GM12891 (cell line): ENCODE results near the gene SLC25A26.

ENCODE experiments used
- POLR2A ChIP-seq: IDR thresholded peaks from 2 replicates; pipeline ENCODE4 v1.6.1; 2011; ENCODE audit warnings: low read depth, low read length, control low read depth
- POLR2AphosphoS5 ChIP-seq: IDR thresholded peaks from 2 replicates; pipeline ENCODE4 v1.6.1; 2011; ENCODE audit warnings: low read depth, low read length, control low read depth
- SPI1 ChIP-seq: IDR thresholded peaks from 2 replicates; pipeline ENCODE4 v1.6.1; 2011; ENCODE audit warnings: low read depth, low read length, control low read depth
- TAF1 ChIP-seq: IDR thresholded peaks from 2 replicates; pipeline ENCODE4 v1.6.1; 2011; ENCODE audit warnings: low read depth, low read length, control low read depth

DNA sequence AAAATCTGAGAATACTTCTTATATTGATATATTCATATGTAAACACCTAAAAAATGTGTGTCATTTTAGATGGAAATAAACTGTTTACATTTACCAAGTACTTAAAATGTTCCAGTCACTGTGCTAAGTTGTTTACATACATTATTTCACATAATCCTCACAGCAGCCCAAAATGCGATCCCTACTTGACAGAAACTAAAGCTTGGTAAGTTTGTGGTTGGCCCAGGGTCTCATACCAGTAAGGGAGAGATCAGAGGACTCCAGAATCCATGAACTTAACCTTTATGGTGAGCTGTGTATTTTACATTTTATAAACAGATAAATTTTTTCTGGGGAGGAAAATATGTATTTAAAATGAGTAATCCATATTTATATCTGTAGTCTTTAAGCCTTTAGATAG, 51.2 kb downstream of the SLC25A26 start:
- no peak for TF ChIP-seq POLR2AphosphoS5
- no peak for TF ChIP-seq TAF1
- TF ChIP-seq POLR2A, result no peak
- no peak for TF ChIP-seq SPI1
